Measurements from ENCODE around the gene HTR2B.

Gene HTR2B

DNA sequence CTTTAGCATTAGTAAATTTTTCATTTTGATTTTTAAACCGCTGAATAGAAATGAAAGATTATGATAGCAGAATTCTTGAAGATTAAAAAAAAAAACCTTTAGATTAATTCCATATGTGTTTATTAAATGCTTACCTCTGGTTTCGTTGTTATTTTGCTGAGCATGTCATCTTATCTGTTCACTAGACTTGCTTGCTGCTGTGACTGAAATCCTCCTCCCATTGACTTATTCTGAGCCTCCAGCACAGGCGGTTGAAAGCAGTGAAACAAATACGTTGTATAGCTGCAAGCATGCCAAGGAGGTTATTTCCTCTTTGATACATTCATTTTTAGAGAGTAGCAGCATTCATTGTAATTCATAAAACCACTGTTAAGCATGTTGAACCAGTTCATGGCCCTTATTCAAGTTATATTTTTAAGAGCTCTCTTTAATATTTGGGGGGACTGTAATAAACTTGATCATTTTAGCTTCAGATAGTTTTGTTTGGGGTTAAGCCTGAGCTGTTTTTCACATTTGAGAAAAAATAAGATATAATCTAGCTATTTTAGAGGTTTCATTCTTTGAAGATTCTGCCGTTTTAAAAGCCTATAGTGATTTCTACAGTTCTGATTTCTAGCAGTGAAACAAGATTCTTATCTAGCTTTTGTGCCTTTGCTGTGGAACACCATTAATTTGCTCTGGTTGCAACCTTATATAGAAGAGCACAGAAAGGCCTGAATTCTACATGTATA is at the start of gene HTR2B:
Gene HTR2B, minus strand, starts transcription at position 205 of the 731 bp plus-strand sequence. CDS start 1,278 bp downstream, outside the sequence.
- no peak for TF ChIP-seq EZH2 (IDR thresholded peaks at IDR 0.05; ENCODE audit: borderline replicate concordance, low read depth, low read length, severe bottlenecking)
- Histone ChIP-seq H4K20me1 (ENCODE audit: insufficient read depth, low read length) (peaks cover 7% of the 10 kb centered on the region; the same call in 1 of the 2 replicates), H3K27ac (ENCODE audit: low read length) (no peak within 1 kb of the TSS), H3K36me3 (ENCODE audit: insufficient read depth, low read length) (peaks cover 10% of the 10 kb centered on the region), H2AFZ (ENCODE audit: low read depth, low read length) (no peak within 1 kb of the TSS), H3K4me1 (ENCODE audit: insufficient read depth, low read length) (no peaks in the 10 kb centered on the region), H3K9ac (ENCODE audit: low read depth, low read length) (no peak within 1 kb of the TSS), H3K9me3 (ENCODE audit: insufficient read depth, low read length, severe bottlenecking) (no peaks in the 10 kb centered on the region), H3K27me3 (ENCODE audit: insufficient read depth, low read length, poor library complexity) (no peaks in the 10 kb centered on the region), H3K79me2 (ENCODE audit: insufficient read depth, low read length) (peaks cover 20% of the 10 kb centered on the region), H3K4me3 (ENCODE audit: low read depth in 1 of 2, low read length in 2 of 2) (no peak within 1 kb of the TSS), H3K4me2 (ENCODE audit: insufficient read depth, low read length) (no peak within 1 kb of the TSS)
- DNase-seq (no peak), ATAC-seq (ENCODE audit: insufficient read depth, low read depth) (no peak)

DNA sequence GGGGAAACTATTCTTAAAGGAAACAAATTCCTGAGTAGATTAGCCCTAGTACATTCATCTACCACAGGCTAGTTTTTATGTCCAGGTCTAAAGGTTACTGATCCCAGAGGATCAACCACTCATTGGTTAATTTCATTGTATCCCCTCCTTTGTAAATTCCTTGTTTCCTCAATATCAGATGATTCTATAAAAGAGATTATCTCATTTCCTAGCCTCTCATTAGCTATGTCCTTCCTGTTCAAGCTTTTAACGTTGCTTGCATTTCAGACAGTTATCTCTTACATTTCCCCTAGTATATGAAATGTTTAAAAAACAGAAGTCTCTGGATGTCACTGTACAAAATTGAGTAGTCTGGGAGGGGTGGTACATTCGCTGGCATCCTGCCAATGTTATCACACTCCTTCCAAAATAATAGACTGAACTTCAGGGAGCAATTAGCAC is 49.4 kb upstream of the HTR2B start:
- TF ChIP-seq CTCF (IDR thresholded peaks at IDR 0.05; ENCODE audit: borderline replicate concordance, extremely low read depth, low read length, poor library complexity, severe bottlenecking) (no peak), EZH2 (IDR thresholded peaks at IDR 0.05; ENCODE audit: borderline replicate concordance, low read depth, low read length, severe bottlenecking) (no peak)
- peaks cover 51% of the 10 kb centered on the region; the same call in 1 of the 2 replicates for H3K36me3 ChIP-seq (ENCODE audit: insufficient read depth, low read length)
- no peak for DNase-seq

GRCh38 chr2:231172025-231172424 is 47.2 kb upstream of the HTR2B start:
- Histone ChIP-seq H3K9ac (ENCODE audit: low read depth, low read length) (no peak overlapping the region), H3K4me3 (ENCODE audit: low read depth in 1 of 2, low read length in 2 of 2) (no peak overlapping the region), H3K4me2 (ENCODE audit: insufficient read depth, low read length) (no peak overlapping the region), H4K20me1 (ENCODE audit: insufficient read depth, low read length) (no peaks in the 10 kb centered on the region), H3K4me1 (ENCODE audit: insufficient read depth, low read length) (no peaks in the 10 kb centered on the region), H3K27ac (ENCODE audit: low read length) (no peak overlapping the region), H3K79me2 (ENCODE audit: insufficient read depth, low read length) (no peaks in the 10 kb centered on the region), H3K36me3 (ENCODE audit: insufficient read depth, low read length) (peaks cover 73% of the 10 kb centered on the region), H3K27me3 (ENCODE audit: insufficient read depth, low read length, poor library complexity) (no peaks in the 10 kb centered on the region), H3K9me3 (ENCODE audit: insufficient read depth, low read length, severe bottlenecking) (no peaks in the 10 kb centered on the region), H2AFZ (ENCODE audit: low read depth, low read length) (no peak overlapping the region)
- TF ChIP-seq CTCF (IDR thresholded peaks at IDR 0.05; ENCODE audit: borderline replicate concordance, extremely low read depth, low read length, poor library complexity, severe bottlenecking) (no peak), EZH2 (IDR thresholded peaks at IDR 0.05; ENCODE audit: borderline replicate concordance, low read depth, low read length, severe bottlenecking) (no peak)
- no peak for DNase-seq
- no peak for ATAC-seq (ENCODE audit: insufficient read depth, low read depth)

More for the DNA sequence above, 49.4 kb upstream of the HTR2B start:
- Histone ChIP-seq H4K20me1 (ENCODE audit: insufficient read depth, low read length) (no peaks in the 10 kb centered on the region), H3K79me2 (ENCODE audit: insufficient read depth, low read length) (no peaks in the 10 kb centered on the region), H3K4me3 (ENCODE audit: low read depth in 1 of 2, low read length in 2 of 2) (no peak overlapping the region), H3K27me3 (ENCODE audit: insufficient read depth, low read length, poor library complexity) (no peaks in the 10 kb centered on the region), H3K4me1 (ENCODE audit: insufficient read depth, low read length) (no peaks in the 10 kb centered on the region), H3K9me3 (ENCODE audit: insufficient read depth, low read length, severe bottlenecking) (no peaks in the 10 kb centered on the region), H3K9ac (ENCODE audit: low read depth, low read length) (no peak overlapping the region), H3K27ac (ENCODE audit: low read length) (no peak overlapping the region), H3K4me2 (ENCODE audit: insufficient read depth, low read length) (no peak overlapping the region), H2AFZ (ENCODE audit: low read depth, low read length) (no peak overlapping the region)
- ATAC-seq (ENCODE audit: insufficient read depth, low read depth) = no peak

DNA sequence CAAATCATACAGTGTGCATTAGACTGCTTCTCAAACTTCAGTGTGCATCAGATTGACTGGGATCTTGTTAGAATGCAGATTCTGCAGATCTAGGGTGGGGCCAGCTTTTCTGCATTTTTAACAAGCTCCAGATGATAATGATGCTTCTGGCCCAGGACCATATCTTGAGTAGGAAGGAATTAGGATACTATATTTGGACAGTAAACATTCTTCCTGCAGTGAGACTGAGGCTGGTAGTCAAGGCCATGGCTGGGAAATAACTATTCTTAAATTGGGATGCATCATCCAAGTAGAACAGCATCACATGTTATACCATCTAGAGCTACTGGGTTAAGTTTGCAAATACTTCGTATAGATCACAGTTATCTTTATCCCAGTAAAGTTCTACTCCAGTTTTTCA is 45.2 kb upstream of the HTR2B start:
- Histone ChIP-seq H2AFZ (ENCODE audit: low read depth, low read length) (no peak overlapping the region), H3K36me3 (ENCODE audit: insufficient read depth, low read length) (peaks cover 90% of the 10 kb centered on the region), H4K20me1 (ENCODE audit: insufficient read depth, low read length) (no peaks in the 10 kb centered on the region), H3K27ac (ENCODE audit: low read length) (no peak overlapping the region), H3K4me2 (ENCODE audit: insufficient read depth, low read length) (no peak overlapping the region), H3K4me1 (ENCODE audit: insufficient read depth, low read length) (no peaks in the 10 kb centered on the region), H3K27me3 (ENCODE audit: insufficient read depth, low read length, poor library complexity) (no peaks in the 10 kb centered on the region), H3K9me3 (ENCODE audit: insufficient read depth, low read length, severe bottlenecking) (no peaks in the 10 kb centered on the region), H3K9ac (ENCODE audit: low read depth, low read length) (no peak overlapping the region), H3K79me2 (ENCODE audit: insufficient read depth, low read length) (no peaks in the 10 kb centered on the region), H3K4me3 (ENCODE audit: low read depth in 1 of 2, low read length in 2 of 2) (no peak overlapping the region)
- no peak for DNase-seq
- no peak for ATAC-seq (ENCODE audit: insufficient read depth, low read depth)
- TF ChIP-seq EZH2 (IDR thresholded peaks at IDR 0.05; ENCODE audit: borderline replicate concordance, low read depth, low read length, severe bottlenecking) (no peak), CTCF (IDR thresholded peaks at IDR 0.05; ENCODE audit: borderline replicate concordance, extremely low read depth, low read length, poor library complexity, severe bottlenecking) (no peak)
